K562 (cell line): Measurements from ENCODE around the gene LYRM7. TPM values are rescaled to one million over a fixed set of nuclear protein-coding genes. Genes with fewer than 3 reads are reported as not detected.
A peak's percentile ranks its signal among the peaks of the same experiment; 100 is the strongest.

Source experiments
- ATAC-seq: fragments of 200-7000 bp; cut with Tn5 transposase; 3 replicates; pipeline ENCODE4 v1.9.1; 2020; ENCODE audit warnings: moderate library complexity
- BruUV-seq: library from RNA; stranded (reverse); fragments of 400-500 nt; replicated peaks from 2 replicates; lab custom pipeline; 2021; lab: Mats Ljungman, UMichigan
- CTCF ChIA-PET: fragments of 300-600 bp; formaldehyde crosslinking; extraction: SDS; loops from one replicate; lab custom pipeline; 2021; ENCODE audit warnings: low intra/inter-chr PET ratio; lab: Yijun Ruan, JAX
- POLR2A ChIA-PET: fragments of 300-600, 350-650 bp; sonication (Branson Sonifier 250); formaldehyde crosslinking; extraction: SDS; loops from one replicate; lab custom pipeline; 2021; ENCODE audit warnings: antibody characterized with exemption, inconsistent platforms; lab: Yijun Ruan, JAX
- DNase-seq, 4 experiments: peaks; one replicate each; pipeline versions ENCODE4 v3.0.0 to v3.0.0-alpha.2; 2011 to 2018; ENCODE audit warnings: low spot score in 3 of 4, mixed read lengths in 3 of 4; ENCODE audit errors: extremely low read depth in 1 of 4
- FAIRE-seq: peaks from 2 replicates; lab custom pipeline; 2011; peaks lifted over from hg19 to GRCh38; lab: Jason Lieb, UNC
- H2AFZ ChIP-seq: 2 replicates; pipeline ENCODE4 v1.6.0; 2011; ENCODE audit warnings: low read depth, low read length, control low read depth, inconsistent platforms
- H3K27ac ChIP-seq: fragments of 200-600 bp; 3 replicates; pipeline ENCODE4 v1.8.0; 2011; ENCODE audit warnings: low read depth, mild to moderate bottlenecking, control low read depth, inconsistent platforms, low read length, moderate library complexity, mixed read lengths; ENCODE audit errors: extremely low read depth
- H3K27me3 ChIP-seq, 2 experiments: fragments of 300-600 bp in 1 of 2; 2 replicates in 1 of 2; 3 replicates in 1 of 2; pipeline versions ENCODE4 v1.6.0 to v1.8.0; 2011; ENCODE audit warnings: inconsistent platforms in 2 of 2, low read length in 2 of 2, mild to moderate bottlenecking in 1 of 2, mixed read lengths in 1 of 2, moderate library complexity in 1 of 2; ENCODE audit not compliant: control insufficient read depth in 2 of 2, insufficient read depth in 2 of 2
- H3K36me3 ChIP-seq: fragments of 300-600 bp; 3 replicates; pipeline ENCODE4 v1.8.0; 2011; ENCODE audit warnings: mild to moderate bottlenecking, low read length, inconsistent platforms; ENCODE audit not compliant: control insufficient read depth, insufficient read depth
- H3K4me1 ChIP-seq, 2 experiments: fragments of 200-600 bp in 1 of 2; replicated peaks in 1 of 2; 2 replicates in 1 of 2; 3 replicates in 1 of 2; pipeline versions ENCODE4 v1.5.1 to v1.8.0; 2011; ENCODE audit warnings: inconsistent platforms in 2 of 2, low read length in 2 of 2, mild to moderate bottlenecking in 1 of 2, mixed read lengths in 1 of 2, moderate library complexity in 1 of 2; ENCODE audit not compliant: control insufficient read depth in 2 of 2, insufficient read depth in 2 of 2
- H3K4me2 ChIP-seq: 2 replicates; pipeline ENCODE4 v1.6.1; 2011; ENCODE audit warnings: low read length, control low read depth, inconsistent platforms, mixed read lengths; ENCODE audit not compliant: insufficient read depth
- H3K4me3 ChIP-seq: fragments of 200-600 bp; sonication (generic), shearing (Covaris generic); 2 replicates; pipeline ENCODE4 v1.5.1; 2016; ENCODE audit warnings: control low read depth, inconsistent platforms
- H3K79me2 ChIP-seq: fragments of 200-600 bp; 3 replicates; pipeline ENCODE4 v1.8.0; 2011; ENCODE audit warnings: low read length, inconsistent platforms; ENCODE audit not compliant: control insufficient read depth, insufficient read depth
- H3K9ac ChIP-seq, 2 experiments: 2 replicates each; pipeline versions ENCODE4 v1.6.0 to v1.6.1; 2011; ENCODE audit warnings: low read depth in 2 of 2, low read length in 2 of 2, control low read depth in 1 of 2, inconsistent platforms in 1 of 2, mild to moderate bottlenecking in 1 of 2, mixed read lengths in 1 of 2; ENCODE audit not compliant: insufficient read depth in 1 of 2
- H3K9me1 ChIP-seq: one replicate; pipeline ENCODE4 v1.6.0; 2011; ENCODE audit warnings: inconsistent platforms, mild to moderate bottlenecking, low read length, moderate library complexity; ENCODE audit not compliant: control insufficient read depth, insufficient read depth
- H3K9me3 ChIP-seq: replicated peaks from 2 replicates; pipeline ENCODE4 v1.5.1; 2011; ENCODE audit warnings: low read depth, low read length, inconsistent platforms; ENCODE audit not compliant: control insufficient read depth, insufficient read depth
- H4K20me1 ChIP-seq: replicated peaks from 2 replicates; pipeline ENCODE4 v1.6.1; 2011; ENCODE audit warnings: low read length, inconsistent platforms, mixed read lengths; ENCODE audit not compliant: control insufficient read depth, insufficient read depth
- ASH1L ChIP-seq: fragments of 450-650 bp; IDR thresholded peaks from 2 replicates; pipeline ENCODE4 v1.6.1; 2018; ENCODE audit warnings: borderline replicate concordance, mild to moderate bottlenecking, low read depth; ENCODE audit not compliant: partially characterized antibody
- BMI1 ChIP-seq: fragments of 150-350 bp; IDR thresholded peaks from 2 replicates; pipeline ENCODE4 v1.6.1; 2014; ENCODE audit warnings: low read length
- BRD4 ChIP-seq: fragments of 200-600 bp; sonication (generic); IDR thresholded peaks from 2 replicates; pipeline ENCODE4 v1.6.1; 2017; ENCODE audit warnings: inconsistent platforms
- C11orf30 ChIP-seq: fragments of 450-650 bp; IDR thresholded peaks from 2 replicates; pipeline ENCODE4 v1.6.1; 2016; ENCODE audit warnings: low read depth, mild to moderate bottlenecking
- GTF2F1 ChIP-seq: IDR thresholded peaks from 2 replicates; pipeline ENCODE4 v1.6.1; 2011; ENCODE audit warnings: low read depth, low read length, improper control_type of control experiment
- MAFF ChIP-seq: IDR thresholded peaks from 2 replicates; pipeline ENCODE4 v1.6.1; 2012; ENCODE audit warnings: low read length, improper control_type of control experiment
- MAFG ChIP-seq: fragments of 450-650 bp; conservative IDR thresholded peaks from 2 replicates; pipeline ENCODE4 v1.6.1; 2016; ENCODE audit warnings: missing genetic modification characterization, missing compliant biosample characterization
- MAFK ChIP-seq: IDR thresholded peaks from 2 replicates; pipeline ENCODE4 v1.6.1; 2011; ENCODE audit warnings: low read length, improper control_type of control experiment
- NCOA4 ChIP-seq: fragments of 450-650 bp; IDR thresholded peaks from 2 replicates; pipeline ENCODE4 v1.6.1; 2018; ENCODE audit warnings: mild to moderate bottlenecking; ENCODE audit not compliant: partially characterized antibody
- NFE2 ChIP-seq: IDR thresholded peaks from 2 replicates; pipeline ENCODE4 v1.6.1; 2014; ENCODE audit warnings: antibody characterized with exemption, low read depth
- NFE2L1 ChIP-seq: fragments of 450-650 bp; IDR thresholded peaks from 2 replicates; pipeline ENCODE4 v1.6.1; 2016; ENCODE audit warnings: missing genetic modification characterization, low read depth, mild to moderate bottlenecking, missing compliant biosample characterization, moderate library complexity, borderline replicate concordance
- SRSF1 ChIP-seq: fragments of 200-400 bp; formaldehyde crosslinking; IDR thresholded peaks from 2 replicates; pipeline ENCODE4 v1.6.1; 2017; ENCODE audit warnings: mild to moderate bottlenecking, low read depth, low read length, moderate library complexity
- ZNF134 ChIP-seq: fragments of 250-450 bp; sonication (Bioruptor Pico); conservative IDR thresholded peaks from 2 replicates; pipeline ENCODE4 v1.4.0; 2020
- ZNF316 ChIP-seq: fragments of 450-650 bp; IDR thresholded peaks from 2 replicates; pipeline ENCODE4 v1.6.1; 2016
- ZNF785 ChIP-seq: fragments of 250-450 bp; sonication (Bioruptor Pico); IDR thresholded peaks from 2 replicates; pipeline ENCODE4 v1.4.0; 2020; ENCODE audit warnings: mild to moderate bottlenecking
- WGBS: fragments of 100-300 bp; shearing (Covaris generic); methylation state at CpG from one replicate; pipeline ENCODE4 v1.1.6; 2016; ENCODE audit warnings: low coverage, mixed read lengths; ENCODE audit not compliant: insufficient coverage; ENCODE audit errors: missing lambda C conversion rate; 5-methylcytosine and 5-hydroxymethylcytosine counted together
- in situ Hi-C: fragments of 300-500 bp; cut with MboI; formaldehyde crosslinking; loops from 4 replicates; pipeline ENCODE4 v1.15.0; 2018; ENCODE audit warnings: inconsistent platforms, mixed read lengths
- intact Hi-C: fragments of 100-400 bp; cut with micrococcal nuclease; formaldehyde crosslinking; loops from 2 replicates; pipeline ENCODE4 v1.14.2; 2022
- polyA plus RNA-seq, 8 experiments: library from polyadenylated mRNA; depleted of rRNA in 4 of 8; stranded (reverse) in 5 of 8; unstranded in 3 of 8; fragments of >200 nt; fragmentation: Nextera tagmentation in 2 of 8; fragmentation: Illumina TruSeq in 1 of 8; extraction: Ambion mirVana in 2 of 8; extraction: Trizol in 1 of 8; gene quantifications; 2 replicates each; pipeline versions ENCODE4 v1.2.1 to v1.2.3, GENCODE V29; 2011 to 2014; ENCODE audit warnings: inconsistent platforms in 1 of 8, missing spikeins in 1 of 8
- total RNA-seq, 7 experiments: library from RNA; depleted of rRNA in 6 of 7; stranded (reverse); fragments of >200 nt in 6 of 7; fragmentation: Illumina TruSeq in 2 of 7; extraction: Trizol in 2 of 7; gene quantifications; 2 replicates each; pipeline versions ENCODE4 v1.2.1 to v1.2.3, GENCODE V29; 2011 to 2021; ENCODE audit warnings: low replicate concordance in 1 of 7
- TF ChIP-seq, protein P1 (sequence below): fragments of 450-650 bp; formaldehyde crosslinking; IDR thresholded peaks from 2 replicates; pipeline ENCODE4 v1.4.0; 2020; ENCODE audit warnings: mild to moderate bottlenecking, mixed read lengths
- TF ChIP-seq, protein P2 (sequence below): fragments of 250-450 bp; sonication (Bioruptor Pico); IDR thresholded peaks from 2 replicates; pipeline ENCODE4 v1.8.0; 2021; ENCODE audit warnings: moderate library complexity, mild to moderate bottlenecking, inconsistent platforms

The LYRM7 gene
- total and polyA plus RNA-seq, 9 of the 15 experiments (the other 6 are each of a cell fraction or from before 2014, with no cell fraction given) = 16.2 to 70.1 (median 33.3) TPM

DNA sequence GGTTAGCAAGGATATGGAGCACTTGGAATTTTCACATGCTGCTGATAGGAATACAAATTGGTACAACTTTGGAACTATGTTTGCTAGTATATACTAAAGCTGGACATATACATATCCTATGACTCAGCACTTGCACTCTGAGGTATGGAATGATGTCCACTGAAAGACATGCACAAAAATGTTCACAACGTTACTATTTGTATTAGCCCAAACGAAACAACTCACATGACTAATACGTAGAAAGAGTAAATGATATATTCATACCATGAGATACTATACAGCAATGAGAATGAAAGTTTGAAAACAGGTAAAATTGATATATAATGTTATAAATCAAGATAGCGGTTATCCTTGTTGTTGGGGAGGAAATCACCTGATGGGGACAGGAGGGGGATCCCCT lies 47.6 kb downstream of the LYRM7 start:
- POLR2A ChIA-PET = interaction anchor here (0.6 kb wide), 1 partner anchor 46 kb away, joined by 3 read pairs; no protein-coding TSS in a partner anchor
- in situ Hi-C loops = no loop called here

DNA sequence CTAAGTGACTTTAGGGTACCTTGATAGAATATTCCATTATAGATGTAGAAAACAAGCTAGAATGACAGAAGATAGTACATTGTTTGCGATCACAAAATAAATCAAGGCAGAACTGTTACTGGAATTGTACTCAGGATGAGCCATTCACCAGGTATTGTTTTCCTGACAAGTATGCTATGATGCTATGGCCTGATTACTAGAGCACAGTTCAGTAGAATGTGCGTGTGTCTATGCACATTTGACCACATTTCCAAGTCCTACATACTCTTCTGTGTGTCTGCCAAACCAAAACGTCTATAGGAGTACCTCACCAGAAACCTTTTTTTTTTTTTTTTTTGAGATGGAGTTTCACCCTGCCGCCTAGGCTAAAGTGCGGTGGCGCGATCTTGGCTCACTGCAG lies 49.8 kb downstream of the LYRM7 start:
- FAIRE-seq (no peak), DNase-seq (no peak), ATAC-seq (0 out of 3 replicates have a peak, but pooled peaks have one; percentile 23)
- Histone ChIP-seq H3K9ac (no peak overlapping the region), H3K9me1 (no peaks in the 10 kb centered on the region), H3K36me3 (no peaks in the 10 kb centered on the region), H3K4me2 (no peak overlapping the region), H3K4me1 (peaks cover 2 to 4% of the 10 kb centered on the region in 2 experiments; a peak in 2 of 5 replicates), H3K79me2 (no peaks in the 10 kb centered on the region), H4K20me1 (no peaks in the 10 kb centered on the region), H3K4me3 (no peak overlapping the region), H3K27ac (no peak overlapping the region), H2AFZ (no peak overlapping the region), H3K27me3 (peaks cover 0 to 5% of the 10 kb centered on the region in 2 experiments; a peak in 1 of 5 replicates), H3K9me3 (no peaks in the 10 kb centered on the region)
- no TSS peak for BruUV-seq
- in situ Hi-C loops (no loop called here), intact Hi-C loops (no loop called here)
- WGBS = 30% methylated on average over 3 of the region's 7 CpGs
- ChIA-PET POLR2A (no interaction called here), CTCF (no interaction called here)
- TF ChIP-seq BRD4 (no peak), ZNF785 (CRISPR knock-in tag) (no peak), BMI1 (no peak), SRSF1 (no peak), ASH1L (no peak), GTF2F1 (no peak), NCOA4 (no peak)
- TF ChIP-seq, protein P1, sequence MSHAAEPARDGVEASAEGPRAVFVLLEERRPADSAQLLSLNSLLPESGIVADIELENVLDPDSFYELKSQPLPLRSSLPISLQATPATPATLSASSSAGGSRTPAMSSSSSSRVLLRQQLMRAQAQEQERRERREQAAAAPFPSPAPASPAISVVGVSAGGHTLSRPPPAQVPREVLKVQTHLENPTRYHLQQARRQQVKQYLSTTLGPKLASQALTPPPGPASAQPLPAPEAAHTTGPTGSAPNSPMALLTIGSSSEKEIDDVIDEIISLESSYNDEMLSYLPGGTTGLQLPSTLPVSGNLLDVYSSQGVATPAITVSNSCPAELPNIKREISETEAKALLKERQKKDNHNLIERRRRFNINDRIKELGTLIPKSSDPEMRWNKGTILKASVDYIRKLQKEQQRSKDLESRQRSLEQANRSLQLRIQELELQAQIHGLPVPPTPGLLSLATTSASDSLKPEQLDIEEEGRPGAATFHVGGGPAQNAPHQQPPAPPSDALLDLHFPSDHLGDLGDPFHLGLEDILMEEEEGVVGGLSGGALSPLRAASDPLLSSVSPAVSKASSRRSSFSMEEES (CRISPR knock-in tag) = no peak

More for the DNA sequence above, 47.6 kb downstream of the LYRM7 start:
- BruUV-seq = no TSS peak
- TF ChIP-seq MAFF (peak; percentile 50), NFE2 (peak; percentile 75), C11orf30 (peak; percentile 77), ZNF134 (CRISPR knock-in tag) (no peak), MAFG (tag) (peak; percentile 61), ZNF316 (peak; percentile 82), NFE2L1 (tag) (0 out of 2 replicates have a peak, but pooled peaks have one; percentile 30), MAFK (peak; percentile 48; the same call in 1 of the 2 replicates)
- TF ChIP-seq, protein P2, sequence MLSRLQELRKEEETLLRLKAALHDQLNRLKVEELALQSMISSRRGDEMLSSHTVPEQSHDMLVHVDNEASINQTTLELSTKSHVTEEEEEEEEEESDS (CRISPR knock-in tag) = no peak
- ATAC-seq = peak; percentile 59; the same call in 2 of the 3 replicates
- Histone ChIP-seq H4K20me1 (no peaks in the 10 kb centered on the region), H3K27me3 (no peaks in the 10 kb centered on the region), H3K9ac (no peak overlapping the region), H3K9me1 (no peaks in the 10 kb centered on the region), H3K4me3 (no peak overlapping the region), H2AFZ (no peak overlapping the region), H3K36me3 (no peaks in the 10 kb centered on the region), H3K79me2 (no peaks in the 10 kb centered on the region), H3K27ac (no peak overlapping the region), H3K9me3 (no peaks in the 10 kb centered on the region), H3K4me1 (peaks cover 0 to 2% of the 10 kb centered on the region in 2 experiments; a peak in 2 of 5 replicates), H3K4me2 (no peak overlapping the region)
- intact Hi-C loops = no loop called here
- no peak for FAIRE-seq
- WGBS = 33% methylated on average over 4 of the region's 4 CpGs
- CTCF ChIA-PET = no interaction called here
- no peak for DNase-seq
